H1 (cell line): Measurements from ENCODE around the gene SUDS3. TPM values are rescaled to one million over a fixed set of nuclear protein-coding genes. Genes with fewer than 3 reads are reported as not detected.

Experiments
- ATF3 ChIP-seq: IDR thresholded peaks from 2 replicates; pipeline ENCODE4 v1.6.1; 2011; ENCODE audit warnings: low read depth, mild to moderate bottlenecking, low read length; ENCODE audit not compliant: insufficient read depth
- GTF2F1 ChIP-seq: IDR thresholded peaks from 2 replicates; pipeline ENCODE4 v1.6.1; 2012; ENCODE audit warnings: low read depth, low read length, improper control_type of control experiment, borderline replicate concordance
- POU5F1 ChIP-seq: IDR thresholded peaks from 2 replicates; pipeline ENCODE4 v1.6.1; 2011; ENCODE audit warnings: low read depth, mild to moderate bottlenecking, low read length, moderate library complexity
- polyA plus RNA-seq, 7 experiments: library from polyadenylated mRNA; depleted of rRNA in 3 of 7; stranded (reverse) in 5 of 7; unstranded in 2 of 7; fragments of >200 nt in 5 of 7; fragments of 200-250 nt in 2 of 7; gene quantifications; 1 replicate in 5 of 7; 2 replicates in 1 of 7; 4 replicates in 1 of 7; pipeline versions ENCODE4 v1.2.1 to v1.2.3, GENCODE V29; 2011 to 2013; ENCODE audit warnings: missing spikeins in 2 of 7, mixed read lengths in 2 of 7
- total RNA-seq: library from RNA; stranded (reverse); fragmentation: NEBNext Ultra II Directional; extraction: Animal tissue kit (Norgen Biotek cat#: 25700); gene quantifications from 2 replicates; pipeline ENCODE4 v1.2.1, GENCODE V29; 2021

The SUDS3 gene
- total and polyA plus RNA-seq, 2 of the 8 experiments (the other 6 are each of a cell fraction or from before 2014, with no cell fraction given) = 30.0 to 58.7 TPM

GRCh38 chr12:118428643-118429042 is 52.3 kb downstream of the SUDS3 start (continued):
- TF ChIP-seq ATF3 = no peak
- no peak for TF ChIP-seq POU5F1
- TF ChIP-seq GTF2F1 = no peak
